Transverse colon (tissue), 4 donors: ENCODE results near the gene VASH2. TPM values are rescaled to one million over a fixed set of nuclear protein-coding genes. Genes with fewer than 3 reads are reported as not detected.

Source experiments
- DNase-seq: peaks from one replicate; pipeline ENCODE4 v3.0.0-alpha.2; 2019
- H3K27ac ChIP-seq, 4 donors: fragments of 200-600 bp; sonication (generic); 2 replicates each; pipeline ENCODE4 v1.5.1; 2016 to 2018; ENCODE audit warnings: inconsistent platforms in 4 of 4
- H3K27me3 ChIP-seq: fragments of 200-600 bp; sonication (generic); 2 replicates; pipeline ENCODE4 v1.5.1; 2017; ENCODE audit warnings: inconsistent platforms
- H3K36me3 ChIP-seq, 4 donors: fragments of 200-600 bp; sonication (generic); 2 replicates each; pipeline ENCODE4 v1.5.1; 2017 to 2019; ENCODE audit warnings: inconsistent platforms in 4 of 4
- H3K4me1 ChIP-seq, 4 donors: fragments of 200-600 bp; sonication (generic); 2 replicates each; pipeline ENCODE4 v1.5.1; 2017 to 2020; ENCODE audit warnings: inconsistent platforms in 4 of 4
- H3K4me3 ChIP-seq, 4 donors: fragments of 200-600 bp; sonication (generic); 1 replicate in 1 of 4; 2 replicates in 3 of 4; pipeline versions ENCODE4 v1.5.1 to v1.6.1; 2017 to 2019; ENCODE audit warnings: inconsistent platforms in 4 of 4
- H3K9me3 ChIP-seq, 2 donors: fragments of 200-600 bp; sonication (generic); 2 replicates each; pipeline ENCODE4 v1.5.1; 2017 to 2019; ENCODE audit warnings: inconsistent platforms in 2 of 2
- CTCF ChIP-seq, 5 experiments: fragments of 200-600 bp in 3 of 5; fragments of 450-650 bp in 2 of 5; sonication (generic) in 3 of 5; IDR thresholded peaks; 1 replicate in 2 of 5; 2 replicates in 3 of 5; pipeline ENCODE4 v1.5.1; 2016 to 2017; ENCODE audit warnings: antibody characterized with exemption in 5 of 5, inconsistent platforms in 3 of 5, mild to moderate bottlenecking in 2 of 5, moderate library complexity in 1 of 5
- EP300 ChIP-seq: sonication (generic); formaldehyde crosslinking; IDR thresholded peaks from one replicate; pipeline ENCODE4 v1.6.1; 2017; ENCODE audit warnings: antibody characterized with exemption, low read depth
- POLR2A ChIP-seq: fragments of 450-650 bp; IDR thresholded peaks from one replicate; pipeline ENCODE4 v1.6.1; 2016; ENCODE audit warnings: antibody characterized with exemption, mild to moderate bottlenecking, moderate library complexity
- POLR2AphosphoS5 ChIP-seq, 3 donors: sonication (generic); formaldehyde crosslinking; IDR thresholded peaks; one replicate each; pipeline ENCODE4 v1.6.1; 2016; ENCODE audit warnings: antibody characterized with exemption in 3 of 3
- WGBS, 2 donors: methylation state at CpG; one replicate each; pipeline ENCODE4 v1.1.5; 2018; ENCODE audit warnings: low coverage in 1 of 2; 5-methylcytosine and 5-hydroxymethylcytosine counted together
- in situ Hi-C, 4 donors: fragments of 200-750 bp; cut with MboI; loops; one replicate each; pipeline versions ENCODE4 v1.15.0 to v1.15.1; 2017; ENCODE audit warnings: low sequenced_read_pairs in 3 of 4, low pct_ligation_motif_present in 1 of 4, low pct_unique_long_range_greater_than_20kb in 1 of 4
- intact Hi-C: fragments of 100-400 bp; cut with DNase I; formaldehyde crosslinking; loops from one replicate; pipeline ENCODE4 v1.15.1; 2023; ENCODE audit warnings: low total_unique reads
- total RNA-seq, 4 donors: library from RNA; depleted of rRNA; stranded (reverse); fragments of >200 nt; gene quantifications; one replicate each; pipeline ENCODE4 v1.1.0, GENCODE V29; 2016

The VASH2 gene
- total RNA-seq, 4 donors from 2014 or later, result 1.1 to 1.7 TPM; not detected in 2

- TF ChIP-seq EP300 (no peak), CTCF (IDR thresholded peaks at IDR 0.05) (peak in 4 of 5 experiments; percentile 7 to 32 (median 26))
- intact Hi-C loops (no loop called here), in situ Hi-C loops (no loop called here)
- no peak for DNase-seq
- H3K36me3 ChIP-seq, result no peaks in the 10 kb centered on the region
- WGBS, 2 donors, result 74 to 83% methylated on average over 6 to 13 of the region's 13 CpGs
- no peaks in the 10 kb centered on the region for H3K27me3 ChIP-seq
- H3K4me3 ChIP-seq, result no peak overlapping the region
- H3K4me1 ChIP-seq, result peaks cover 0 to 9% (median 0%) of the 10 kb centered on the region in 4 donors
- no peak overlapping the region for H3K27ac ChIP-seq
- H3K9me3 ChIP-seq, result no peaks in the 10 kb centered on the region
These were observed 34.9 kb upstream of the VASH2 start for GRCh38 chr1:212915245-212916091.

- Histone ChIP-seq H3K9me3 (no peaks in the 10 kb centered on the region), H3K27ac (no peak overlapping the region), H3K36me3 (no peaks in the 10 kb centered on the region), H3K27me3 (no peaks in the 10 kb centered on the region), H3K4me3 (no peak overlapping the region), H3K4me1 (peaks cover 0 to 9% (median 0%) of the 10 kb centered on the region in 4 donors)
- DNase-seq, result peak; percentile 19
- 28 to 50% methylated on average over 2 to 23 of the region's 23 CpGs for WGBS, 2 donors
- in situ Hi-C loops (no loop called here), intact Hi-C loops (no loop called here)
- TF ChIP-seq CTCF (IDR thresholded peaks at IDR 0.05) (no peak), POLR2A (no peak)
These were observed 33.7 kb upstream of the VASH2 start for GRCh38 chr1:212916481-212917133.

GRCh38 chr1:212917134-212917485 is 33.2 kb upstream of the VASH2 start:
- no peak overlapping the region for H3K4me3 ChIP-seq
- H3K27me3 ChIP-seq, result no peaks in the 10 kb centered on the region
- 59 to 69% methylated on average over 8 to 9 of the region's 9 CpGs for WGBS, 2 donors
- intact Hi-C loops, result no loop called here
- no peaks in the 10 kb centered on the region for H3K36me3 ChIP-seq
- peaks cover 0 to 9% (median 0%) of the 10 kb centered on the region in 4 donors for H3K4me1 ChIP-seq
- DNase-seq, result no peak
- no peak for TF ChIP-seq CTCF (IDR thresholded peaks at IDR 0.05)
- TF ChIP-seq POLR2A, result no peak
- no peak overlapping the region for H3K27ac ChIP-seq
- H3K9me3 ChIP-seq, result no peaks in the 10 kb centered on the region
- in situ Hi-C loops, result no loop called here

- no peak for TF ChIP-seq POLR2A
- TF ChIP-seq POLR2AphosphoS5 (IDR thresholded peaks at IDR 0.05), result no peak
- TF ChIP-seq CTCF (IDR thresholded peaks at IDR 0.05), result no peak
- no peak for TF ChIP-seq EP300
- peaks cover 0 to 9% (median 0%) of the 10 kb centered on the region in 4 donors for H3K4me1 ChIP-seq
- no peak for DNase-seq
- in situ Hi-C loops, result no loop called here
- 86 to 89% methylated on average over 5 of the region's 5 CpGs for WGBS, 2 donors
- H3K27ac ChIP-seq, result no peak overlapping the region
- H3K4me3 ChIP-seq, result no peak overlapping the region
- no peaks in the 10 kb centered on the region for H3K9me3 ChIP-seq
- no peaks in the 10 kb centered on the region for H3K27me3 ChIP-seq
- intact Hi-C loops, result no loop called here
- no peaks in the 10 kb centered on the region for H3K36me3 ChIP-seq
These were observed 32.5 kb upstream of the VASH2 start for GRCh38 chr1:212917858-212918257.
